Stomach (tissue), 9 donors: ENCODE data around the gene CMIP. TPM values are rescaled to one million over a fixed set of nuclear protein-coding genes. Genes with fewer than 3 reads are reported as not detected.

Experiments used
- DNase-seq, 2 donors: peaks; one replicate each; pipeline versions ENCODE4 v3.0.0 to v3.0.0-alpha.2; 2013 to 2019
- H3K27ac ChIP-seq, 5 donors: fragments of 200-600 bp in 4 of 5; sonication (generic) in 4 of 5; one replicate each; pipeline ENCODE4 v1.5.1; 2013 to 2019; ENCODE audit warnings: mild to moderate bottlenecking in 1 of 5, moderate library complexity in 1 of 5
- H3K27me3 ChIP-seq, 3 donors: fragments of 200-600 bp; sonication (generic); one replicate each; pipeline ENCODE4 v1.5.1; 2017 to 2019; ENCODE audit warnings: mixed run types in 1 of 3
- H3K36me3 ChIP-seq, 4 donors: fragments of 200-600 bp; sonication (generic); 1 replicate in 3 of 4; 2 replicates in 1 of 4; pipeline ENCODE4 v1.5.1; 2016 to 2019
- H3K4me1 ChIP-seq, 4 donors: fragments of 200-600 bp; sonication (generic); one replicate each; pipeline ENCODE4 v1.5.1; 2016 to 2019
- H3K4me3 ChIP-seq, 4 donors: fragments of 200-600 bp; sonication (generic) in 3 of 4; one replicate each; pipeline ENCODE4 v1.5.1; 2016 to 2019; ENCODE audit warnings: mild to moderate bottlenecking in 1 of 4
- H3K9me3 ChIP-seq, 4 donors: fragments of 200-600 bp; sonication (generic); one replicate each; pipeline ENCODE4 v1.5.1; 2016 to 2019
- CTCF ChIP-seq, 7 experiments: fragments of 450-650 bp in 4 of 7; fragments of 200-600 bp in 3 of 7; sonication (generic) in 3 of 7; IDR thresholded peaks; one replicate each; pipeline ENCODE4 v1.5.1; 2016 to 2019; ENCODE audit warnings: antibody characterized with exemption in 7 of 7, control low read depth in 2 of 7, mild to moderate bottlenecking in 1 of 7
- EP300 ChIP-seq: sonication (generic); formaldehyde crosslinking; IDR thresholded peaks from one replicate; pipeline ENCODE4 v1.6.1; 2017; ENCODE audit warnings: antibody characterized with exemption
- POLR2A ChIP-seq, 4 donors: fragments of 450-650 bp; IDR thresholded peaks; one replicate each; pipeline ENCODE4 v1.6.1; 2016; ENCODE audit warnings: antibody characterized with exemption in 4 of 4, control low read depth in 2 of 4, mild to moderate bottlenecking in 1 of 4, moderate library complexity in 1 of 4
- POLR2AphosphoS5 ChIP-seq, 3 donors: sonication (generic); formaldehyde crosslinking; IDR thresholded peaks; one replicate each; pipeline ENCODE4 v1.6.1; 2016; ENCODE audit warnings: antibody characterized with exemption in 3 of 3
- WGBS, 5 donors: extraction: QIAGEN DNeasy Blood & Tissue Kit in 3 of 5; methylation state at CpG; one replicate each; pipeline versions ENCODE4 v1.1.5 to v1.1.7; 2013 to 2018; 5-methylcytosine and 5-hydroxymethylcytosine counted together
- intact Hi-C: fragments of 100-400 bp; cut with DNase I; formaldehyde crosslinking; loops from one replicate; pipeline ENCODE4 v1.15.1; 2023; ENCODE audit warnings: low total_unique reads
- polyA plus RNA-seq, 3 donors: library from polyadenylated mRNA; stranded (reverse); fragments of 200-250 nt; gene quantifications; one replicate each; pipeline ENCODE4 v1.2.3, GENCODE V29; 2013
- total RNA-seq, 5 donors: library from RNA; depleted of rRNA; stranded (reverse); fragments of >200 nt; gene quantifications; one replicate each; pipeline versions ENCODE4 v1.1.0 to v1.2.3, GENCODE V29; 2014 to 2016
- donor health status: healthy with polysubstance abuse.
- donor health status: Bipolar disorder and iron deficiency.
- donor health status: healthy.

Gene CMIP
- total and polyA plus RNA-seq, 8 donors, result 11.1 to 71.0 (median 31.2) TPM

- no peaks in the 10 kb centered on the region for H3K27me3 ChIP-seq
- DNase-seq, result no peak
- 87 to 93% (median 88%) methylated on average over 20 of the region's 20 CpGs for WGBS, 5 donors
- peak overlapping the region in 2 of 5 donors; percentile 70 to 84 for H3K27ac ChIP-seq
- H3K4me1 ChIP-seq, result peaks cover 20 to 67% (median 28%) of the 10 kb centered on the region in 4 donors
- H3K9me3 ChIP-seq, result no peaks in the 10 kb centered on the region
- intact Hi-C loops, result no loop called here
- peaks cover 27 to 64% (median 58%) of the 10 kb centered on the region in 4 donors for H3K36me3 ChIP-seq
- TF ChIP-seq POLR2A (IDR thresholded peaks at IDR 0.05) (no peak), CTCF (IDR thresholded peaks at IDR 0.05) (no peak), EP300 (no peak), POLR2AphosphoS5 (IDR thresholded peaks at IDR 0.05) (no peak)
- H3K4me3 ChIP-seq, result no peak overlapping the region
These were observed 265.4 kb downstream of the CMIP start for GRCh38 chr16:81710044-81710443.

- H3K4me3 ChIP-seq, result no peak overlapping the region
- TF ChIP-seq POLR2A (IDR thresholded peaks at IDR 0.05) (no peak), CTCF (IDR thresholded peaks at IDR 0.05) (no peak), EP300 (no peak), POLR2AphosphoS5 (IDR thresholded peaks at IDR 0.05) (no peak)
- intact Hi-C loops, result no loop called here
- no peaks in the 10 kb centered on the region for H3K9me3 ChIP-seq
- DNase-seq, result no peak
- H3K27me3 ChIP-seq, result no peaks in the 10 kb centered on the region
- peaks cover 22 to 59% (median 52%) of the 10 kb centered on the region in 4 donors for H3K36me3 ChIP-seq
- peaks cover 23 to 72% (median 31%) of the 10 kb centered on the region in 4 donors for H3K4me1 ChIP-seq
- peak overlapping the region in 4 of 5 donors; percentile 25 to 69 (median 48) for H3K27ac ChIP-seq
- WGBS, 5 donors, result 69 to 79% (median 77%) methylated on average over 12 of the region's 12 CpGs
These were observed 266.0 kb downstream of the CMIP start for GRCh38 chr16:81710596-81710995.

GRCh38 chr16:81711657-81712319 is 267.2 kb downstream of the CMIP start:
- DNase-seq, result peak in 1 of 2 donors; percentile 66
- Histone ChIP-seq H3K4me1 (peaks cover 19 to 69% (median 33%) of the 10 kb centered on the region in 4 donors), H3K27me3 (no peaks in the 10 kb centered on the region), H3K4me3 (no peak overlapping the region), H3K9me3 (no peaks in the 10 kb centered on the region), H3K27ac (peak overlapping the region; percentile 2 to 69 (median 41)), H3K36me3 (peaks cover 22 to 47% (median 40%) of the 10 kb centered on the region in 4 donors)
- no peak for TF ChIP-seq POLR2A (IDR thresholded peaks at IDR 0.05)
- peak; percentile 14 to 84 (median 27) for TF ChIP-seq POLR2AphosphoS5 (IDR thresholded peaks at IDR 0.05)
- TF ChIP-seq EP300, result peak; percentile 71
- TF ChIP-seq CTCF (IDR thresholded peaks at IDR 0.05), result no peak
- intact Hi-C loops, result no loop called here
- WGBS, 5 donors, result 46 to 71% (median 64%) methylated on average over 14 to 21 of the region's 21 CpGs

GRCh38 chr16:81712681-81713080 is 268.1 kb downstream of the CMIP start:
- DNase-seq, result no peak
- peaks cover 11 to 61% (median 25%) of the 10 kb centered on the region in 4 donors for H3K4me1 ChIP-seq
- 75 to 89% (median 82%) methylated on average over 7 of the region's 7 CpGs for WGBS, 5 donors
- intact Hi-C loops, result no loop called here
- H3K36me3 ChIP-seq, result peaks cover 16 to 38% (median 32%) of the 10 kb centered on the region in 4 donors
- H3K27ac ChIP-seq, result peak overlapping the region in 3 of 5 donors; percentile 25 to 69 (median 49)
- no peak overlapping the region for H3K4me3 ChIP-seq
- no peaks in the 10 kb centered on the region for H3K9me3 ChIP-seq
- no peaks in the 10 kb centered on the region for H3K27me3 ChIP-seq
- TF ChIP-seq EP300, result no peak
- no peak for TF ChIP-seq CTCF (IDR thresholded peaks at IDR 0.05)
- TF ChIP-seq POLR2AphosphoS5 (IDR thresholded peaks at IDR 0.05), result no peak
